ENCODE data around the gene NDUFC1. TPM values are rescaled to one million over a fixed set of nuclear protein-coding genes. Genes with fewer than 3 reads are reported as not detected.

NDUFC1 gene
- total RNA-seq, 1 experiment from 2014 or later = 56.5 TPM

GRCh38 chr4:139295206-139295941, 6.9 kb downstream of the NDUFC1 start:
- DNase-seq (ENCODE audit: low read depth, low spot score) = peak; percentile 64
- intact Hi-C loops (cut with micrococcal nuclease; ENCODE audit: unreplicated experiment) (no loop called here), in situ Hi-C loops (cut with HindIII; ENCODE audit: low pct_unique_long_range_greater_than_20kb, low sequenced_read_pairs) (no loop called here)
- peak overlapping the region; percentile 90 for H3K27ac ChIP-seq (ENCODE audit: low read length)
- no peaks in the 10 kb centered on the region for H3K27me3 ChIP-seq (ENCODE audit: control insufficient read depth, insufficient read depth, low read length)
- ChIA-PET POLR2A (interaction anchor here (0.5 to 0.6 kb wide), 4 partner anchors 36 to 200 kb away, joined by 3 to 9 read pairs (median 4); no protein-coding TSS in a partner anchor), CTCF (interaction anchor here (1.1 to 1.4 kb wide), 2 partner anchors 15 to 66 kb away, joined by 3 to 8 read pairs; partner anchors contain the start of gene MGARP)
- peak overlapping the region; percentile 71 to 90 for H3K4me3 ChIP-seq (ENCODE audit: low read depth in 2 of 2, low read length in 2 of 2)
- TF ChIP-seq CTCF (IDR thresholded peaks at IDR 0.05) = peak; percentile 91
- TF ChIP-seq SIN3A (IDR thresholded peaks at IDR 0.05; ENCODE audit: borderline replicate concordance, insufficient read depth, low read depth, low read length) = peak; percentile 56; the same call in 1 of the 2 replicates
- no peak for TF ChIP-seq REST (IDR thresholded peaks at IDR 0.05; ENCODE audit: insufficient read depth in 1 of 2, low read depth in 2 of 2, low read length in 1 of 2)
- TF ChIP-seq POLR2AphosphoS5 (IDR thresholded peaks at IDR 0.05; ENCODE audit: low read depth, low read length) = peak; percentile 74
- BruUV-seq (replicated peaks) = no TSS peak
- H3K9me3 ChIP-seq (ENCODE audit: control insufficient read depth, insufficient read depth, low read depth, low read length) = no peaks in the 10 kb centered on the region
- H3K36me3 ChIP-seq (ENCODE audit: control insufficient read depth, insufficient read depth, low read length) = peaks cover 7% of the 10 kb centered on the region
- peaks cover 11% of the 10 kb centered on the region; the same call in 1 of the 2 replicates for H3K4me1 ChIP-seq (ENCODE audit: control insufficient read depth, insufficient read depth, low read length)
- ATAC-seq = peak; percentile 98

- CTCF ChIA-PET = interaction anchor here (0.6 kb wide), 1 partner anchor 57 kb away, joined by 5 read pairs; no protein-coding TSS in a partner anchor
- DNase-seq (ENCODE audit: low read depth, low spot score) = no peak
- intact Hi-C loops (cut with micrococcal nuclease; ENCODE audit: unreplicated experiment) = no loop called here
- Histone ChIP-seq H3K36me3 (ENCODE audit: control insufficient read depth, insufficient read depth, low read length) (no peaks in the 10 kb centered on the region), H3K4me1 (ENCODE audit: control insufficient read depth, insufficient read depth, low read length) (no peaks in the 10 kb centered on the region), H3K27ac (ENCODE audit: low read length) (no peak overlapping the region), H3K4me3 (ENCODE audit: low read depth in 2 of 2, low read length in 2 of 2) (no peak overlapping the region), H3K27me3 (ENCODE audit: control insufficient read depth, insufficient read depth, low read length) (no peaks in the 10 kb centered on the region), H3K9me3 (ENCODE audit: control insufficient read depth, insufficient read depth, low read depth, low read length) (no peaks in the 10 kb centered on the region)
- no peak for ATAC-seq
- in situ Hi-C loops (cut with HindIII; ENCODE audit: low pct_unique_long_range_greater_than_20kb, low sequenced_read_pairs) = no loop called here
- BruUV-seq (replicated peaks) = no TSS peak
- POLR2A ChIA-PET = no interaction called here
- no peak for TF ChIP-seq POLR2AphosphoS5 (IDR thresholded peaks at IDR 0.05; ENCODE audit: low read depth, low read length)
- TF ChIP-seq TCF7L2 (IDR thresholded peaks at IDR 0.05; ENCODE audit: low read depth, low read length) = no peak
- no peak for TF ChIP-seq SIN3A (IDR thresholded peaks at IDR 0.05; ENCODE audit: borderline replicate concordance, insufficient read depth, low read depth, low read length)
- TF ChIP-seq REST (IDR thresholded peaks at IDR 0.05; ENCODE audit: insufficient read depth in 1 of 2, low read depth in 2 of 2, low read length in 1 of 2) = no peak
- no peak for TF ChIP-seq CTCF (IDR thresholded peaks at IDR 0.05)
Observed at GRCh38 chr4:139286186-139286698, 16.0 kb downstream of the NDUFC1 start.

Measured in Panc1 (cell line).